Left ventricle myocardium inferior (tissue), 1 donor: ENCODE results near the gene SERINC5. TPM values are rescaled to one million over a fixed set of nuclear protein-coding genes. Genes with fewer than 3 reads are reported as not detected.
A peak's percentile ranks its signal among the peaks of the same experiment; 100 is the strongest.

Experiments used
- DNase-seq: peaks from one replicate; pipeline ENCODE4 v3.0.0-alpha.2; 2020
- H3K27ac ChIP-seq: fragments of 200-600 bp; replicated peaks from 2 replicates; pipeline ENCODE4 v1.8.0; 2021
- H3K27me3 ChIP-seq: fragments of 200-600 bp; 2 replicates; pipeline ENCODE4 v1.8.0; 2021; ENCODE audit warnings: low read depth
- H3K36me3 ChIP-seq: fragments of 200-600 bp; 2 replicates; pipeline ENCODE4 v1.8.0; 2021
- H3K4me1 ChIP-seq: fragments of 200-600 bp; 2 replicates; pipeline ENCODE4 v1.8.0; 2021
- H3K4me3 ChIP-seq: fragments of 200-600 bp; 2 replicates; pipeline ENCODE4 v1.8.0; 2021; ENCODE audit warnings: mild to moderate bottlenecking, moderate library complexity
- H3K9me3 ChIP-seq: fragments of 200-600 bp; replicated peaks from 2 replicates; pipeline ENCODE4 v1.8.0; 2021
- CTCF ChIP-seq: fragments of 200-600 bp; IDR thresholded peaks from 2 replicates; pipeline ENCODE4 v1.8.0; 2021; ENCODE audit warnings: antibody characterized with exemption, mild to moderate bottlenecking, borderline replicate concordance
- intact Hi-C: fragments of 100-400 bp; cut with micrococcal nuclease; formaldehyde crosslinking; loops from one replicate; pipeline ENCODE4 v1.11.0; 2022
- total RNA-seq: library from RNA; stranded (reverse); fragmentation: NEBNext Ultra II Directional; extraction: Animal tissue kit (Norgen Biotek cat#: 25700); gene quantifications from one replicate; pipeline ENCODE4 v1.2.1, GENCODE V29; 2021
- donor health status: DM: no; HTN: yes; CAD: no; lungs with severe emphysema.

The SERINC5 gene
- total RNA-seq, 1 donor from 2014 or later = 12.2 TPM

- peak; percentile 32 for DNase-seq
- peaks cover 9% of the 10 kb centered on the region for H3K9me3 ChIP-seq
- peak overlapping the region; percentile 59 for H3K27ac ChIP-seq
- no peak for TF ChIP-seq CTCF
- intact Hi-C loops = no loop called here
- no peaks in the 10 kb centered on the region for H3K27me3 ChIP-seq
- peak overlapping the region; percentile 14 for H3K4me3 ChIP-seq
- H3K36me3 ChIP-seq = no peaks in the 10 kb centered on the region
- H3K4me1 ChIP-seq = peaks cover 45% of the 10 kb centered on the region
Measured at GRCh38 chr5:80246995-80247729, 8.7 kb downstream of the SERINC5 start.

- DNase-seq = no peak
- Histone ChIP-seq H3K27ac (peak overlapping the region; percentile 59), H3K27me3 (no peaks in the 10 kb centered on the region), H3K9me3 (peaks cover 9% of the 10 kb centered on the region), H3K4me3 (no peak overlapping the region), H3K36me3 (peaks cover 6% of the 10 kb centered on the region), H3K4me1 (peaks cover 45% of the 10 kb centered on the region)
- intact Hi-C loops = no loop called here
- no peak for TF ChIP-seq CTCF
Measured at GRCh38 chr5:80246001-80246758, 9.7 kb downstream of the SERINC5 start.

GRCh38 chr5:80243567-80243966 is 12.3 kb downstream of the SERINC5 start:
- Histone ChIP-seq H3K27me3 (no peaks in the 10 kb centered on the region), H3K27ac (no peak overlapping the region), H3K4me1 (peaks cover 60% of the 10 kb centered on the region), H3K36me3 (peaks cover 6% of the 10 kb centered on the region), H3K9me3 (peaks cover 9% of the 10 kb centered on the region), H3K4me3 (no peak overlapping the region)
- DNase-seq = no peak
- no peak for TF ChIP-seq CTCF
- intact Hi-C loops = no loop called here

- H3K4me1 ChIP-seq = peaks cover 56% of the 10 kb centered on the region
- H3K36me3 ChIP-seq = peaks cover 6% of the 10 kb centered on the region
- no peak for TF ChIP-seq CTCF
- intact Hi-C loops = no loop called here
- DNase-seq = no peak
- no peak overlapping the region for H3K4me3 ChIP-seq
- no peak overlapping the region for H3K27ac ChIP-seq
- H3K27me3 ChIP-seq = no peaks in the 10 kb centered on the region
- peaks cover 9% of the 10 kb centered on the region for H3K9me3 ChIP-seq
Measured at GRCh38 chr5:80242849-80243248, 13.0 kb downstream of the SERINC5 start.

- H3K27me3 ChIP-seq = no peaks in the 10 kb centered on the region
- H3K4me1 ChIP-seq = peaks cover 32% of the 10 kb centered on the region
- H3K4me3 ChIP-seq = no peak overlapping the region
- DNase-seq = no peak
- peaks cover 9% of the 10 kb centered on the region for H3K9me3 ChIP-seq
- H3K27ac ChIP-seq = peak overlapping the region; percentile 71
- intact Hi-C loops = no loop called here
- no peak for TF ChIP-seq CTCF
- peaks cover 6% of the 10 kb centered on the region for H3K36me3 ChIP-seq
Measured at GRCh38 chr5:80240368-80240986, 15.4 kb downstream of the SERINC5 start.
